ENCODE measurements around the gene SRC.

The SRC gene

DNA sequence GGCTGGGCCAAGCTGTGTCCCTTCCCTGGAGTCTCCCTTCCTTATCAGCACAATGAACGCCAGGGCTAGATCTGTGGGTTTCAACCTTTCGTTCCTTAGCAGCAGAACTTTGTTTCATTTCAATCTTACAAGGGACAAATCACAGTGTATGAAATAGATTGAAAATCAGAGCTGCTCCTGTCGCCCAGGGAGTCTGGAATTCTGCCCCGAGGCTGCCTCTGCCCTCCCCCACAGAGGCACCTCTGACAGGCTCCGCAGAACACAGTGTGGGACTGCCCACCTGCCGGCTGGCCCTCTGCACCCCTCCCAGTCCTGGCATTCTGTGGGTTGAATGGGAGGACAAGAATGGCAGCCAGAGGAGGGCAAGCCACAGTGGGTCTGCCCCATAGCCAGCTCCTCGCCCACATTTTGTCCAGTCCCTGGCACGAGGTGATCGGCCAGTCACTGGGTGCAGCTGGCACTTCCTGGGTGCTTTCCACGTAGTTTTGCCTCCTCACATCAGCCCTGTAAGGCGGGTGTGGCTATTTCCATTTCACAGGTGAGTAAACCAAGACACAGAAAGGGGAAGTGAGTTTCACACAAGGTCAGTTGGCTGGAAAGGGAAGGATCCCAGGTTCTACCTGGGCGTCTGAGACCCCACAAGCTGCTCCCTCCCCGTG lies 30.4 kb upstream of the SRC start:
- no peak for DNase-seq

DNA sequence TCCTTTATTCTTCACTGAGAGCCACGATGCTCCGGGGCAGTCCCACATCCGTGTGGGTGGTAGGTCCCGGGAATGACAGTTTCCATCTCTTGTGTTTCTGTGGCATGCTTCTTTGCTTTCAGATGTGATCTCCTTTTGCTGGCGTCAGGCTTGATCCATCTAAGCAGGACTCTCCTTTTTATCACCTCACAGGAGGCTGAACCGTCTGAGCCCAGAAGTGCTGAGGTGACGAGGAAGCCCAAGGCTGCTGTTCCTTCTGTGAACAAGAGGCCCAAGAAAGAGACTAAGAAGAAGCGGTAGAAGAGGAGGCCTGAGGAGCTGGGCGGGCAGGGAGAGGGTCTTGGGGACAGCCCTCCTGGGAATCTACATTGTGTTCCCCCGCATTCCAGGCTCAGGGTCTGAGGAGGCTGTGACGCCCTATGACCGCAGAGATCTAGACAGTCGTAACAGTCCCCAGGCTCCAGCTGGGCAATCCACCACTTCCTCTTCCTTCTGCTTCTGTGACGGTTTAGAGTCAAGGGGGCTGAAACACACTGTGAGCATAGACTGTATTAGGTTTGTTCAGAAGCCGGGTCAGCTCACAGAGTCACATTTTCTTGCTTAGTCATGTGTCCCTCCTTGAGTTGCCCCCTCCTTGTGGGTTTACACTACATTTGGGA lies 29.7 kb upstream of the SRC start:
- no peak for DNase-seq

DNA sequence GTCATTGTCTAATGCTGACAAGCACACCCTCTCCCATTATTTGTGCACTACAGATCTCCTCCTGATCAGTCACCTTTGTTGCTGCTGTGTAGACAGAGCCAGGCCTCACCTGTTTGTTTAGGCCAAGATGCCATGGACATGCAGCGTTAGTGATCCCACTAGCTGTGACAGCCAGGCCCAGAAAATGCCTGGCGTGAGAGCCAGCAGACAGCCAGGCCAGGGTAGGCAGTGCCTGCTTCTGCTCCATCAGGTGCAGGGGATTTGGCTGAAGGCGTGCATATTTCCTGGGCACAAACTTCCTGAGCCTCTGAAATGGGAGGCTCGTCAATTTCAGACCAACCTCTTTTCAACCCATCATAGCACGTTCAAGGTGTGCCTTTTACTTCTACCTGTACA lies 29.2 kb upstream of the SRC start:
- DNase-seq = no peak

DNA sequence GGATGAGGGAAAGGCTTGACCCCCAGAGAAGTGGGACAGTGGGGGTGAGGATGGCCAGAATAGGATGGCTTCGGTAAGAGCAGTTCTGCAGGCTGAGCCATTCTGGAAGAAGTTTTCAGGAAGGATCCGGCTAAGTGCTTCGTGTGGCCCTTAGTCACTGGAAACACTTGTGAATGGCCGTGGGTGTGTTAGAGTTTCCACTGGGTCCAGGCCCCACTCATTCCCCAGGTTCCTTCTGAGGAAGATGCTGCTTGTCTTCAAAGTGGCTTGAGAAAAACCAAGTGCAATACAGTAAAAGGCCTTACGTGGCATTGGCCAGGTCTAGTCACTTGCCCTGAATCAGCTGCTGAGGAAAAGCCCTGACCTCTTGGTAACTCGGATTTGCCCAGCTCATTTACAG lies 28.6 kb upstream of the SRC start:
- DNase-seq = no peak

DNA sequence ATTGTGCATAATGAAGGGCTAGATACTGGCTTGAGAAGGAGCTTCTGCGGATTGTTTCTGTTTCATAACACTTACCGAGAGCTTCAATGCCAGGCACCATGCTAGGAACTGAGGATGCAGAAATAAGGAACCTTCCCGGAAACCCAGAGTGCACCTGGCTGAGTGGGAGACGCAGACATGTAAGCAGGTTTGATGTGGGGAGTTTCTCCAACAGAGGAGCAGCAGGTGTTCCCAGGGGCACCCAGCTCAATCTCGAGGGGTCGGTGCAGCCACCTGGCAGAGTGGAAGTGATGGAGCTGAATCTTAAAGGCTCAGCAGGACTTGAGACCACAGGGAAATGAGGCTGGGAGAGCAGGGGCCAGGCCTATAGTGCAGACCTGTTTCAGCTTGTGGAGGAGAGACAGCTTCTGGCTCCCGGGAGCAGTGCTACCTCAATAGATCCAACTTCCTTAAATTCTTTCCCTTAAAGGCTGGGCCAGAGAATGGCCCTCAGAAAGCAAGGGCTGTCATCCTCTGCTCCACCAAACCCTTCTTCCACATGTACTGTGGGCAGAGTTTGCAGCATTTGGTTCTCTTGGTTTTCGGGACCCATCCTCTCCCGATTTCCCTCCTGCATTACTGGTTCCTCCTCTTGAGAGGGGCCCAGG lies 27.8 kb upstream of the SRC start:
- no peak for DNase-seq

DNA sequence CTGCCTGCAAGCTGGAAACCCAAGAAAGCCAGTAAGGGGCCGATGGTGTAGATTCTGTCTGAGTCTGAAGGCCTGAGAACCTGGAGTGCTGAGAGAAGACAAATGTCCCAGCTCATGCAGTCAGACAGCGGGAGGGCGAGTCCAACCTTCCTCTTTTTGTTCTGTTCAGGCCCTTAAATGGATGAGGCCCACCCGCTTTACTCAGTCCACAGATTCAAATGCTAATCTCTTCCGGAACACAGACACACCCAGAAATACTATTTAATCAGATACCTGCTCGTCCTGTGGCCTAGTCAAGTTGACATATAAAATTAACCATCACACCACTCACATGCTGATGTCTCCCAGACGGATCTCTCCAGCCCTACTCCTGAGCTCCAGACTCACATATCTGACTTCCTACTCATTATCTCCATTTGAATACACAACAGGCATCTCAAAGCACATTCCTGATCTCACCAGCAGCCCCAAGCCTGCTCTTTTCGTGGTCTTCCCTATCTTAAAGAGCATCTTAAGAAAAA lies 26.7 kb upstream of the SRC start:
- no peak for DNase-seq

DNA sequence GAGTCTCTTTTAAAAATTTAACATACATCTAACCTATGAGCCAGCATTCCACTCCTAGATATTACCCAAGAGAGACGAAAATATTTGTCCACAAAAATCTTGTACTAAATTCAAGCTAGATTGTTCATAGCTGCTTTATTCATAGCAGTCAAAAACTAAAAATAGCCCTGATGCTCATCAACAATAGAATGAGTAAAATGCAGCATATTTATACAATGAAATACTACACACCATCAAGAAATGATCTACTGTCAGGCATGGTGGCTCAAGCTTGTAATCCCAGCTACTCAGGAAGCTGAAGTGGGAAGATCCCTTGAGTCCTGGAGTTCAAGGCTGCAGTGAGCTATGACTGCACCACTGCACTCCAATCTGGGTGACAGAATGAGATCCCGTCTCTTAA lies 22.0 kb upstream of the SRC start:
- no peak for DNase-seq

DNA sequence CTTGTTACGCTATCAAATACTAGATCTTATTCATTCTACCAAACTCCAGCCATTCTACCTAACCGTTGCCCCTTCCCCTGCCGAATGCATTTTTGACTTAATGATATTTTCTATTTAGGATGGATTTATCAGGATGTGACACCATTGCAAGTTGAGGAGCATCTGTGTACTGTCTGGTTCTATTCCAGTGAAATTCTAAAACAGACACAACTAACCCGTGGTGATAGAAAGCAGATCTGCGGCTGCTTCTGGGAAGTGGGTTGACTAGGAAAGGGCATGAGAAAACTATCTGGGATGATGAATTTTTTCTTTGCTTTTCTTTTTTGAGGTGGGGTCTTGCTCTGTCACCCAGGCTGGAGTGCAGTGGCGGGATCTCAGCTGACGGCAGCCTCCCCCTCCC lies 20.7 kb upstream of the SRC start:
- no peak for DNase-seq

DNA sequence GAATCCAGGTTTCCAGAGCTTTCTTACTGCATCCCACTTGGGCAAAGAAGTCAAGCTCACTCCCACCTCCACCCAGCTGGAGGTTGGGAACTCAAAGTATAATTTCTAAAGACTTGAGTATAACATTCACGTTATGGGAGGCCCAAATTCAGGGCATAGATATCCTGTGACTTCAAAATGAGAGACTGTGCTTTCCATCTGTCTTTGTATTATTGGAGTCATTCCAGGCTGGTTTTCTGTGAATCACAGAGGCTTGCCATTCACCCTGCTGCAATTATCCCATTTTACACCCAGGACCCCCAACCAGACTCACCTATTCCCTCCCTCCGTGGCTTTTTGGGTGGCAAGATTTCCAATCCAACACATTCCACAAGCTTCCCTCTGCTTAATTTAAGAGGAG lies 19.3 kb upstream of the SRC start:
- DNase-seq = no peak

DNA sequence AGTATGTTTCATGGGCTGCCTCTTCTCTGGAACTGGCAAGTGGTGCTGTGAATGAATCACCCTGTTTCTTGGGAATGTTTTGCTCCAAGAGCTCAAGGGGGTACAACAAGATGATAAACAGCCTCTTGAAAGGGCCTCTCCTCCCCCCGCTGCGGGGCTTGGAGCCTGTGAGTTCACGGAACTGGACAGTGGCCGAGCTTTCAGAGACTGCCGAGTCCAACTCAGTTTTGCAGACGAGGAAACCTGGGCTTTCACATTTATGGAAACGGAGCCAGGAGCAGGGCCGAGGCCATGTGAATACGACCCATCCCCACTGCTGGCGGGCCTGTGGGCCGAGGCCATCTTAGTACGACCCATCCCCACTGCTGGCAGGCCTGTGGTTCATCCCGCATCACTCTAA lies 18.2 kb upstream of the SRC start:
- no peak for DNase-seq

DNA sequence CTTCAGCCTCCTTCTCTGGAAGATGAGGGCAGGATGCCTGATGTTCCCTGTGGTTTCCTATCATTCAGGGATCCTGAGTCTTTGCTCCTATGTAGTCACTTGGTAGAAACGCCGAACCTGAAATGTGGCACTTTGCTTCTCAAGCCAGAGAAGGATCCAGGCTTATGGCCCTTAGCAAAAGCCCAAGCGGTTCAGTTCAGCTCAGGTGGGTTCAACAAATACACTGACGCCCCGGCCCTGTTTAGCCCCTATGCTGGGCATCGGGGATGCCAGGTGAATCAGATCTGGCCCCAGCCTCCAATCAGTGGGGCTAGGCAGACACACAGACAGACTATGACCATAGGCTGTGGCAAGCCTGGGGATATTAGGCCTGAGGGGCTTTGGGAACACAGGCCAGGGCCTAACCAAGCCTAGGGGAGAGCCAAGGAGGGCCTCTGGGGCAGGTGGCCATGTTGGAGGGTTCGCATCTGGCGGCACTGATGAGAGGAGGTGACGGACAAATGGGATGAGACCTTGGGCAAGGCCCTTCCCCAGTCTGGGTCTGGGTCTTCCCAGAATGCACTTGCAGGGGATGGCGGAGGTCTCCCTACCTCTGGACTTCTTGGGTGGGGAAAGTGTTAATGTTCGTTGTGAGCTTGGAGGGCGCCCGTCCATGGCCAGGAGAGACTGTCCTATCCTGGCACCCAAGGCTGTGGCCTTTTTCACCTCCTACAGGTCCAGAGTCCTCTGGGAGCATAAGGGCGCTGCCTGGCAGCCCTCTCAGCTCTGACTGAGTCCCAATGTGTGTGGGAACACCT lies 17.6 kb upstream of the SRC start:
- no peak for DNase-seq

DNA sequence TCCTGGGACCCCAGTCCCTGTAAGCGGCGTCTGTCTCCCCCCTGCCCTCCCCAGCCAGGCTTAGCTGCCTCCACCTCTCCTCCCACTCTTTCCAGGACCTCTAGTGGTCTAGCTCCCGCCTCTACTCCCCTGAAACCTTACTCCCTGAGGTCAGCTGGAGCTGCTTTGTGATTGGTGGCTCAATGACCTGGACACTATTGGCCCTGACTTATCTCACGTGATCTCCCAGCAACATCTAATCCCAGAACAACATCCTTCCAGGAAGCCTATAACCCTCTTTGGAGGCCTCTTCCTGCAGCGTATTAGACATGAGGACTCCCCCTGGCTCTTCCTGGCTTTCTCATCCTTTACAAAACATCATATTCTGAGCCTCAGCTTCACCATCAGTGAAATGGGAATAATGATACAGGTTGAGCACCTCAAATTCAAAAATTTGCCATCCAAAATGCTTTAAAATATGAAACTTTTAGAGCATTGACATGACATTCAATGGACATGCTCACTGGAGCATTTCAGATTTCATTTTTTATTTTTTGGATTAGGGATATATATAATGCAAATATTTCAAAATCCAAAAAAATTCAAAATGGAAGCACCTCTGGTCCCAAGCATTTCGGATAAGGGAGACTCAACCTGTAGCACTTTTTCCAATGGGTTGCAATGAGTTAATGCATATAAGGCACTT lies 16.3 kb upstream of the SRC start:
- no peak for DNase-seq

DNA sequence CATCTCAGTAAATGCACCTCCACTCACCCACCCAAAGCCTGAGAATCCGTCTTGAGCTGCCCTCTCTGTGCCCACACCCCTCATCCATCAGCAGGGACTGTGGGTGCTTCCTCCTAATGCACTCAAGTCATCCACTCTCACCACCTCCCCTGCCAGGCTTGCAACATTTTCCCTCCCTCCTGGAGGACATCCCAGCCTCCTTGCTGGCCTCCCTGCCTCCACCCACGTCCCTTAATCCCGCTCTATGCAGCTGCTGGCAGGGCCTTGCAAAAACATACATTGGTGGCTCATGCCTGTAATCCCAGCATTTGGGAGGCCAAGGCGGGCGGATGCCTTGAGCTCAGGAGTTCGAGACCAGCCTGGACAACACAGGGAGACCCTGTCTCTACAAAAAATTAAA lies 15.6 kb upstream of the SRC start:
- DNase-seq = no peak

DNA sequence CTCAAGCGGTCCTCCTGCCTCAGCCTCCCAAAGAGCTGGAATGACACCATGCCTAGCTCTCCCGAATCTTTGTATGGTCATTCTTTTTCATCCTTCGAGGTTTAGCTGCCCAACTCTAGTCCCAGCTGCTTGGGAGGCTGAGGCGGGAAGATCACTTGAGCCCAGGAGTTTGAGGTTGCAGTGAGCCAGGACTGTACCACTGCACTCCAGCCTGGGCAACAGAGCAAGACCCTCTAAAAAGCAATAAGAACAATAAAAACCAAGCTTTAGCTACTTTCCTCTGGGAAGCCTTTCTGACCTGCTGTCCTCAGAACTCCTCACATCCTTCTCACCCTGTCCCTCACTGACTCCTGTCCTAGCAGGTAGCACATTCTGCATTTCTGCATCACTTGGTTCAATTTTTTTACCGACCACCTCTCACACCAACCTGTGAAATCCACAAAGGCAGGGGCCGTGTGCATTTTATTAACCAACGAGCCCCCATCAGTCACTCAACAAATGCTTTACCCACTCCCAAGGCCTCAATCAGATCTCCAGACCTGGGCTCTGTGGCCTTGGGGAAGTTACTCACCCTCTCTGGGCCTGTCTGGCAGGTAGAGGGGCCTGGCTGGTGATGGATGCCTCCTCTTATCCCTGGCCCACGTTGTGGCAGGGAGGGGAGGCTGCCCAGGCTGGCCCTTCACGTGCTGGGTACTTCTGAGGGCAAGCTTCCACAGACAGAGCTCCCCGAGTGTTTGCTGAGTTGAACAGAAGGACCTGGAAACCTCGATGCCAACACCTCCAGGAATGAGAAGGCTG lies 14.7 kb upstream of the SRC start:
- no peak for DNase-seq

DNA sequence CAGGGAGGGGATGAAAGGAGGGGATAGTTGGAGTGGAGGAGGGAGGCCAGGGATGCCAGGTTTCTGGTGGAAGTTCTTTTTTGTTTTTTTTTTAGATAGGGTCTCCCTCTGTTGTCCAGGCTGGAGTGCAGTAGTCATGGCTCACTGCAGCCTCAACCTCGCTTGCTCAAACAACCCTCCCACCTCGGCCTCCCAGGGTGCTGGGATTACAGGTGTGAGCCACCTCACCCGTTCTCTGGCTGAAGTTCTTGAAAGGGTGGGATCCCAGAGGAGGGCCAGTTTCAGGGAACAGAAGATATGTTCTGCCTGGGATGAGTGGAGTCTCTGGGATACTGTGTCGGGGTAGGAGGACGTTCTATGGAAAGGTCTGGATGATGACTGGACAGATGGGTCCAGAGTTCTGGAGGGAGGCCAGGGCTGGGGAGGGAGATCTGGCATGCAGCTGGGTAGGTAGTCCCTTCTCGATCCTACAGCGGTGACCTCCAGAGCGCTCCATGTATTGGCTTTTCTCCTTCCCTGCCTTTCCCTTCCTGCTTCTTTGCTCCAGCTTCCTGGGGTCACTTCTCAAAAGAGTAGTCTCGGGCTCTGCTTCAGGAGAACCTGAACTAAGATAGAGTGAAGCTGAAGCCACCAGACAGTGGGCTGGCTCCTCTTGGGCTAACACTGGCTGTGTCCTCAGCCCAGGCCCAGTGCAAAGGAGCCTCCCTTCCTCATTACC lies 12.7 kb upstream of the SRC start:
- DNase-seq = no peak

DNA sequence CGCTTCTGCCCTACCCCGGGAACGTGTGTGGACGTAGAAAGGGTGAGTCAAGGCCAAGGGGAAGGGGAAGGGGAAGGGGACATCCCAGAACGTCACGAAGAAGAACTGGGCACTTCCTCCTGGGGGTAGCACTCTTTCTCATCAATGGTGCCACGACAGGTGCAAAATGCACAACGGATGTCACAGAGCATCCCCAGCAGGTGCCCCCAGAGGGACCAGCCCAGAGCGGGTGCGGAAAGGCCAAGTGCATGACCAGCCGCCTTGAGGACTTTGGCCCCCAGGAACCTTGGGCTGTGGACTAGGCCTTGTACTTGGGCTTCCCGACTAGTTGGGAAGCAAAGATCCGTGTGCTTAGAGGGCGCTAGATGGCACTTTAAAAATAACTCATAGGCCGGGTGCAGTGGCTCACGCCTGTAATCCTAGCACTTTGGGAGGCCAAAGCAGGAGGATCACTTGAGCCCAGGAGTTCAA lies 12.1 kb upstream of the SRC start:
- no peak for DNase-seq

DNA sequence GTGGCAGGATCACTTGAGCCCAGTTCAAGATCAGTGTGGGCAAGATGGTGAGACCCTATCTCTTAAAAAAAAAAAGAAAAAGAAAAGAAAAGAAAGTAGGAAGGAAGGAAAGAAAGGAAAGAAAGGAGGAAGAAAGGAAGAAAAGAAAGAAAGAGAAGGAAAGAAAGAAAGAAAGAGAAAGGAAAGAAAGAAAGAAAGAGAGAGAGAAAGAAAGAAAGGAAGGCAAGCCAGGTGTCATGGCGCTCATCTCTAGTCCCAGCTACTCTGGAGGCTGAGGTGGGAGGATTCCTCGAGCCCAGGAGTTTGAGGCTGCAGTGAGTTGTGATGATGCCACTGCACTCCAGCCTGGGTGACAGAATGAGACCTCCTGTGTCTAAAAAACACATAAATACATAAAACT lies 11.5 kb upstream of the SRC start:
- DNase-seq = no peak

DNA sequence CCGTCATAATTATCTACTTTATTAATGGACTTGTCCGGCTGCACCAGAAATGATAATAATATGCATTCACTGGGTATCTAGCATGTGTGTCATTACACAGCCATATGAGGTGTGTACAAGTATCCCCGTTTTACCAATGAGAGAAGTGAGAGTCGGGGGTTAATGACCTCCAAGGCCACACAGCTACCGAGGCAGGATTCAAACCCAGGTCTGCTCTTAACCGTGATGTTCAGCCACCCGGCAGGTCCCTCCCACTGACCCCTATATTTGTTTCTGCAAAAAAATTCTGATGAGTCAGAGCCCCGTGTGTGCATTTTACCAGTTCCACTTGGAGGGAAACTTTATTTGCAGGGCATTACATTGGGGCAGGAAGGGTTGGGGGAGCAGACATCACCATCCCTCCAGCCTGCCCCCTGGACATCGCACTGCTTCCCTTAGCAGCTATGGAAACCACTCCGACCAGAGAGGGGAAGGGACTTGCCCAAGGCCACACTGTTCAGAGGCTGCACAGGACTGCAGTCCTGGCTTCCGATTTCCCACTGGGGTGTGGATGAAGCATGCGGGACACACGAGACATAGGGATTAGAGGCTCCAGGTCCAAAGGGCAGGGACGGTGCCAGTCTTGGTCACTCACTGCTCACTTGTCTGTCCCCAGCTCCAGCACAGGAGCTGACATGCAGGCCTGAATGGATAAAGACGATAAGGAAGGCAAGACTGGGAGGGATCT lies 10.1 kb upstream of the SRC start:
- no peak for DNase-seq

DNA sequence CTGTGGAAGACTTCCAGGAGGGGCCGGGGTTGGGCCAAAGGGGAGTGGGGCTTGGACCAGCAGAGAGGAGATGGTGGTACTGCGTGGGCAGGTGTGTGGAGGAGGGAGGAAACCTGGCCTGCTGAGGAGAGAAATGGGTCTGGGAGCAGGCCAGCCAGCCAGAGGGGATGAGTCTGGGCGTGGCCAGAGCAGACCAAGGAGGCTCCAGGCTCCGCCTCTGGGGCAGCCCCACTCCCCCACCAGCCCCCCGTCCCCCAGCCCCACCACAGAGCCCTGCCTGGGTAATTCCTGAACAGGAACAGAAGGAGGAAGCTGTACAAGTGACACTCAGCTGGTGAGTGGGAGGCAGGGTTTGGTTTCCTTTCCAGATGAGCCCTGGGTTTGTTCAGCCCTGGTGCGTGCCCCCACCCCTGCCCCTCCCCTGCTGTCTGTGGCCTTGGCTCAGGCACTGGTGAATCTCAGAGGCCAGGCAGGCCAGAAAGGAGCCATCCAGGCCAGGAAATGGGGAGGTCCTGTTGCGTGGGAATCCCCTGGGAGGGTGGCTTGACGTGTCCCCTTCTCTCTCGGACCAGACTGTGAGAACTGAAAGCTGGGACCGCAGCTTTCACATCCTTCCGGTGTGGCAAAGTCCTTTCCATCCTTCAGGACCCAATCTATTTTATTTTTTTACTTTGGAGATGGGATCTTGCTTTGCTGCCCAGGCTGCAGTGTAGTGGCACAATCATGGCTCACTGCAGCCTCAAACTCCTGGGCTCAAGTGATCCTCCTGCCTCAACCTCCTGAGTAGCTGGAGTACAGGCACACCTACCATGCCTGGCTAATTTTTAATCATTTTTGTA lies 9.4 kb upstream of the SRC start:
- no peak for DNase-seq
